IPS-20b (cell line): Measurements from ENCODE around the gene HOXD13.

ENCODE experiments used
- H3K27ac ChIP-seq: one replicate; pipeline ENCODE4 v1.5.1; 2013; ENCODE audit warnings: low read length
- H3K27me3 ChIP-seq: 2 replicates; pipeline ENCODE4 v1.6.1; 2013; ENCODE audit warnings: mild to moderate bottlenecking, low read length, inconsistent platforms; ENCODE audit not compliant: insufficient read depth
- H3K36me3 ChIP-seq: 2 replicates; pipeline ENCODE4 v1.6.1; 2013; ENCODE audit warnings: low read depth, mild to moderate bottlenecking, inconsistent platforms, low read length, moderate library complexity; ENCODE audit not compliant: insufficient read depth
- H3K4me1 ChIP-seq: 2 replicates; pipeline ENCODE4 v1.6.1; 2013; ENCODE audit warnings: mild to moderate bottlenecking, control low read depth, inconsistent platforms, low read length, moderate library complexity; ENCODE audit not compliant: insufficient read depth
- H3K4me3 ChIP-seq: 2 replicates; pipeline ENCODE4 v1.5.1; 2013; ENCODE audit warnings: mild to moderate bottlenecking, low read length, inconsistent platforms
- H3K9ac ChIP-seq: 2 replicates; pipeline ENCODE4 v1.6.1; 2013; ENCODE audit warnings: low read depth, mild to moderate bottlenecking, inconsistent platforms, low read length, moderate library complexity
- H3K9me3 ChIP-seq: 2 replicates; pipeline ENCODE4 v1.6.1; 2013; ENCODE audit warnings: mild to moderate bottlenecking, low read depth, low read length, inconsistent platforms; ENCODE audit not compliant: insufficient read depth

HOXD13 gene

DNA sequence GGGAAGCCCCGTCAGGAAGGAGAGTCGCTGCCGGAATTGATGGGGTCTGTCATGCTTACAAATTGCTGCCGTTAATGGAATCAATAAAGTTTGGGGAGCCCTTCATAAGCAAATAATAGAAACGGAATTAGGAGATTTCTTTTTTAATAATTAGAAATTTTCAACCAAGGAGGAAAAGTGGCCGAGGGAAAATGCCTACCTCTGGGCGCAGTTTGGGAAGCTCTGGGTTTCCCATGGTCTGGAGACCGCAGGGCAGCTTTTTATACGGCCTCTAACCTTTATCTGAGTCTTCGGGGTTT, 10.0 kb upstream of the HOXD13 start:
- peaks cover 10% of the 10 kb centered on the region; the same call in 1 of the 2 replicates for H3K9me3 ChIP-seq
- no peaks in the 10 kb centered on the region for H3K4me1 ChIP-seq
- no peaks in the 10 kb centered on the region for H3K36me3 ChIP-seq
- H3K4me3 ChIP-seq: no peak overlapping the region
- H3K9ac ChIP-seq: no peak overlapping the region
- no peak overlapping the region for H3K27ac ChIP-seq
- peaks cover 99% of the 10 kb centered on the region for H3K27me3 ChIP-seq

- Histone ChIP-seq H3K4me3 (no peak overlapping the region), H3K27me3 (peaks cover 99% of the 10 kb centered on the region), H3K27ac (no peak overlapping the region), H3K4me1 (no peaks in the 10 kb centered on the region), H3K36me3 (no peaks in the 10 kb centered on the region), H3K9ac (no peak overlapping the region), H3K9me3 (peaks cover 10% of the 10 kb centered on the region; the same call in 1 of the 2 replicates)
Observed at GRCh38 chr2:176082824-176083751, 9.4 kb upstream of the HOXD13 start.

- Histone ChIP-seq H3K4me3 (no peak within 1 kb of the TSS), H3K27me3 (peaks cover 99% of the 10 kb centered on the region), H3K4me1 (peaks cover 4% of the 10 kb centered on the region; the same call in 1 of the 2 replicates), H3K27ac (no peak within 1 kb of the TSS), H3K9me3 (peaks cover 10% of the 10 kb centered on the region; the same call in 1 of the 2 replicates), H3K9ac (no peak within 1 kb of the TSS), H3K36me3 (no peaks in the 10 kb centered on the region)
Observed at GRCh38 chr2:176083796-176084261, 8.7 kb upstream of the HOXD13 start, which contains the start of gene EVX2. Gene EVX2, minus strand, starts transcription at chr2:176083962. Its CDS starts 186 bp downstream, at chr2:176083776.

DNA sequence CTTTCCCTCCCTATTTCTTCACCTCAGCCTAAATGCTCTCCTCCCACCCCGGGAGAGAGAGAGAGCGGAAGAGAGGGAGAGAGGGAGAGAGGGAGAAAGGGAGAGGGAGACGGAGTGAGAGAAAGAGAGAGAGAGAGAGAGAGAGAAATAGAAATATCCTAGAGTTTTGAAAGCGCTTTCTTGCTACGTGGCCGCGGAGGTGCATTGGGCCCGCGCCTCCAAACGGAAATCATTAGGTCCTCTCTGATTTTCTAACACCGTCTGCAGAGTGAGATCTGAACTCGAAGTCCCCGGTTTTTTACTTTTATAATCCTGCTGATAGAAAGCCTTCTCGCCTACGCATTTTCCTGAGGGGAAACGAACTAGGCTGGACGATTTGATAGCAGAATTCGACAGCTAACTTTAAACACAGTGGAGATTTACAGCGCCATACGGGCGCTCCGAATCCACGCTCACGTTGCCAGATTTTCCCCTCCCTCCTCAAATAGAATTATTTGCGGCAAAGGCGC, 7.9 kb upstream of the HOXD13 start:
- H3K36me3 ChIP-seq: no peaks in the 10 kb centered on the region
- H3K27me3 ChIP-seq: peaks cover 99% of the 10 kb centered on the region
- H3K9ac ChIP-seq: no peak overlapping the region
- no peak overlapping the region for H3K4me3 ChIP-seq
- peaks cover 4% of the 10 kb centered on the region; the same call in 1 of the 2 replicates for H3K4me1 ChIP-seq
- H3K9me3 ChIP-seq: peaks cover 10% of the 10 kb centered on the region; the same call in 1 of the 2 replicates
- no peak overlapping the region for H3K27ac ChIP-seq

DNA sequence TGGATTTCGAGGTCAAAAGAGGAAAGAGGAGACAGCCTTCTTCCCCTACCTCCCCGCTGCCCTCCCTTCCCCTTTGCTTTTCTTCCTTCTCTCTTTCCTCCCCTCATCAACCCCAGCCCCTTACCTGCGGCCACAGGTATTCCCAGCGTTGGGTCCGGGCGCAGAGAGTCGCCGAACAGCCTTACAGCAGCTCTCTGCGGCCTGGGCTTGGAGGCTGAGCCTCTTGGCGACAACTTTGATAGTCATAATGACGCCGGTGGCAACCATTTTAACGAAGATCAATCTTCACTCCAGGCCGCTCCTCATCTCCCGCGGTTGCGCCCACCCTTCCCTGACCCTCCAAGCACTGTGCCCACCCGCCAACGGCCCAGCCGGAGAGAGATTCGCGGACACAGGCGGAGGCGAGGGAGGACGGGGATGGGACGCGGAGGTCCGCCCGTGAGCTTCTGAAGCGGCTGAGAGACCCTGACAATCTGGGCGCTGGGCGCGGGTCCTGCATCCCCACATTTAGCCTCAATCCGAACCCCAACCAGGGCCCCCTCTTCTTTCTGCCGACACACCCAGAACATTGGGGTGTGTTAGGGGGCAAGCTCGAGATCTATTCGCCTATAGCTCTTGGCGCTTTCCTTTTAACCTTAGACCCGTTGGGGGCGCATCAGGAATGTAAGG, 7.3 kb upstream of the HOXD13 start:
- H3K27ac ChIP-seq: no peak overlapping the region
- no peak overlapping the region for H3K4me3 ChIP-seq
- H3K27me3 ChIP-seq: peaks cover 100% of the 10 kb centered on the region
- H3K36me3 ChIP-seq: no peaks in the 10 kb centered on the region
- peaks cover 10% of the 10 kb centered on the region; the same call in 1 of the 2 replicates for H3K9me3 ChIP-seq
- peaks cover 4% of the 10 kb centered on the region; the same call in 1 of the 2 replicates for H3K4me1 ChIP-seq
- no peak overlapping the region for H3K9ac ChIP-seq

DNA sequence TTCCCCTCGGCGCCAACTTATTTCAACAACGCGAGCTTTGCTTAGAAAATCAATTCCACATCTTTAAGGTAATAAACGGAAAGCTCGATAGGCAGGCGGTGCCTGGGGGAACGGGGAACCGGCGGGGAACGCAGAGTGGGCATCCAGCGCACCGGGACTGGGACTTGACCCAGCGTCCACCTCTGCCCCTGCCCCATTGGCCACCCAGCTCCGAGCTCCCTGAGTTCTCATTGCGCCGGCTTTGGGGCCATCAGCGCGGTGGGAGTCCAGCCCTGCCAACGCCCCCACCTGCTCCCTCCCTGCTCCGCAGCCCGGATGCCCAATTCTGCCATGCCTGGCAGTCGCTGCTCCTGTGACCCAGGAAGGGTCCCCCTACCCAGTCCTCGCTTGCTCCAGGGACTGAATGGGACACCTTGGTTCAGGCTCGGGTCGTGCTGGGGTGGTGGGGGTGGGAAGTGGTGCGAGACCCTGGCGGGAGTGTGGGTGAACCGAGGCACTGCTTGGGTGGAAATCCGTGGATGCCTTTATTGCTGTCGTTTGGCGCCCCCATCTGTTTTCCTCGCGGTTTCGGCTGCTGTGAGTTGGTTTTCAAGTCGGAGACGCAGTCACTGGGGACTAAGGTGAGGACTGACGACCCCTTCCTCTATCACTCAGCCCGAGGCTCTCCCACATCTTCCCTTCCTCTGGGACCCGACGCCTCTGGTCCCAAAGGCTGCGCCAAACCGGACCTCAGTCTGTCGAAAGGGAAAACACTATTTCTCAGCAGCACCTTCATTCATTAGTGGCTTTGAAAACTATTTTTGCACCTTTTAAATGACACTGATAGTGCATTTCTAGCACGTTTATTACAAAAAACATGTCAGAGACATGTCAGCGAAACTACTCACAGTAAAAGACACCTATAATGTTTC, 6.4 kb upstream of the HOXD13 start:
- peaks cover 100% of the 10 kb centered on the region for H3K27me3 ChIP-seq

DNA sequence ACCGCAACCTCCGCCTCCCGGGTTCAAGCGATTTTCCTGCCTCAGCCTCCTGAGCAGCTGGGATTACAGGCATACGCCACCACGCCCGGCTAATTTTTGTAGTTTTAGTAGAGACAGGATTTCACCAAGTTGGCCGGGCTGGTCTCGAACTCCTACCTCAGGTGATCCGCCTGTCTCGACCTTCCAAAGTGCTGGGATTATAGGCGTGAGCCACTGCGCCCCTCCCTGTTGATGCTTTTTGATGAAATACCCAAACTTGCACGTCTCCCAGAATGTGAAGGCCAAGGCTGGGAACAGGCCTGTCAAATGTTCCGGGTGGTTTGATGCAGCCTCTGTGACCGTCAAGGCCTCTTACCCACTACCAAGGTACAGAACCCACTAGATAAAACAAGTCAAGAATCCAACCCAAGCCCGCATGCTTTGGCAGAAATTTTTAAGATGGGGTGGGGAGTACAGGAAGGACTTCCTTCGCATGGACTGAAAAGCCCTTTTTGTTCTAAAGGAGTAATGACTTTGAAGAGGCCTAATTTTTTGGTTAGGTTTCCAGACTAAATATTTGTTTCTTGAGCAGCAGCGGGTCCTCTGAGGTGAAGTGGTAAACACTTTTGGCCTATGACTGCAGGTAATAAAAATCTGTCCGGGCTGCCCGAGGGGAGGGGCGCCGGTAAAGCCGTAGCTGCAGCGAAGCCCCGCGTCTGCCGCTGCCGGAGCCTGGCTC, 5.0 kb upstream of the HOXD13 start:
- H3K36me3 ChIP-seq: no peaks in the 10 kb centered on the region
- H3K27ac ChIP-seq: no peak overlapping the region
- peaks cover 13% of the 10 kb centered on the region; the same call in 1 of the 2 replicates for H3K9me3 ChIP-seq
- H3K27me3 ChIP-seq: peaks cover 100% of the 10 kb centered on the region
- H3K9ac ChIP-seq: no peak overlapping the region
- peaks cover 4% of the 10 kb centered on the region; the same call in 1 of the 2 replicates for H3K4me1 ChIP-seq
- no peak overlapping the region for H3K4me3 ChIP-seq

More for the DNA sequence above, 6.4 kb upstream of the HOXD13 start:
- peaks cover 9% of the 10 kb centered on the region; the same call in 1 of the 2 replicates for H3K9me3 ChIP-seq
- no peak overlapping the region for H3K4me3 ChIP-seq
- no peak overlapping the region for H3K27ac ChIP-seq
- H3K36me3 ChIP-seq: no peaks in the 10 kb centered on the region
- H3K9ac ChIP-seq: no peak overlapping the region
- H3K4me1 ChIP-seq: peaks cover 4% of the 10 kb centered on the region; the same call in 1 of the 2 replicates

DNA sequence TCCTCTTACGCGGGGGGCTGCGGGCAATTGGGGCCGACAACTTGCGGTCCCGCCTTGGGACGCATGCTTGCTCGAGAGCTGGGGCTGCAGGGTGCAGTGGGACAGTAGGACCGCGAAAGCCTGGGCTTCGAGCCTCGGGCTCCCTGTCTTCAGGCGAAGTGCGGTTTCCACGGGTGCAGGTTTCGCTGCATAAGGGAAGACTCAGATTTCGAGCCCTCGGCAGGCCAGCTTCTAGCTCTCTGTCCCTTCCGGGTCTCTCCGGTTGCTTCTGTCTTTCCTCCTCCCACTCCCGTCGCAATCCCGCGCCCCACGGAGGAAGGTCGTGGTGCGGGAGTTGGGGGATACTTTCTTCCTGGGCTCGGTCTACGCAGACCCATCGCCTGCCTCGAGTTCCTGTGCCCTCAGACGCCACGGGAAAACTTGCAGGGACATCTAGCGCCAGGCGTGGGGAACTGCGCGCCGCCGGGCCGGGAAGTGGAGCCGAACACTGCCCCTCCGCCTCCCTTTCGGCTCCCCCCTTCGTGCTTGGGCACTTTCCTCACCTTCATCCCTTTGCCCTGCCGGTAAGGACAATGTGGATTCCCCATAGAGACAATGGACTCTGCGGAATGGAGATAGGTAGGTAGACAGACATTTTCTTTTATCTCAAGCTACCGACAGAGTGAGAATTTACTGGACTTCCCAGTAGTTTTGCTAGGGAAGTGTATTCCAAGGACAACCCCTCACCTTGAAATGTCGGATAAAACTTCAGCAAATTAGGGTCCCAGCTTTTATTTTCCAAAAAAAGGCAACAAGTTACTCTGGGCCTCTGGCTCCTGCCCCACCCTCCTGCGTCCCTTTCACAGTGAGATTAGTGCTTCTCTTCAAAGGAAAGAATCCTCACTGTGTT, 4.2 kb upstream of the HOXD13 start:
- Histone ChIP-seq H3K27me3 (peaks cover 100% of the 10 kb centered on the region), H3K4me3 (peak overlapping the region; percentile 36; the same call in 1 of the 2 replicates), H3K4me1 (peaks cover 4% of the 10 kb centered on the region; the same call in 1 of the 2 replicates), H3K9ac (no peak overlapping the region), H3K36me3 (no peaks in the 10 kb centered on the region), H3K27ac (no peak overlapping the region), H3K9me3 (peaks cover 14% of the 10 kb centered on the region; the same call in 1 of the 2 replicates)

- Histone ChIP-seq H3K36me3 (no peaks in the 10 kb centered on the region), H3K4me3 (no peak overlapping the region), H3K27me3 (peaks cover 100% of the 10 kb centered on the region), H3K4me1 (peaks cover 6% of the 10 kb centered on the region; the same call in 1 of the 2 replicates), H3K9me3 (peaks cover 16% of the 10 kb centered on the region), H3K9ac (no peak overlapping the region), H3K27ac (no peak overlapping the region)
Observed at GRCh38 chr2:176088937-176089842, 3.3 kb upstream of the HOXD13 start.
